Measurements from ENCODE around the gene YAE1. TPM values are rescaled to one million over a fixed set of nuclear protein-coding genes. Genes with fewer than 3 reads are reported as not detected.

The YAE1 gene
- total and polyA plus RNA-seq, 11 donors = 8.4 to 27.7 (median 16.7) TPM

DNA sequence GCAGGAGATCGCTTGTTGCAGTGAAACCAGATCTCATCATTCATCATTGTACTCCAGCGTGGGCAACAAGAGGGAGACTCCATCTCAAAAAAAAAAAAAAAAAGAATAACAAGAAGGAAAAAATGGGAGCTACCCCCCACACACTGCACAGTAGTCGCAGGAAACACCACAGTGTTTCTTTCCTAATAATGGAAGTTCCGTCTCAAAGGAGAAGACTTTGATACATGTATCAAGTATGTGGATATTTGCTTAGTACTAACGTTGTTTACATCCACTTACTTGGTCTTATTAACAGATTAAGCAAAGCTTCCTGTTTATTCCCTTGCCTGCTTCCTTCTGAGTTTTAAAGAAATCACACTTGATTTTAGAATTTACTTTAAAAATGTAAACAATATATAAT, 22.2 kb downstream of the YAE1 start:
- ATAC-seq (no peak), DNase-seq (no peak)
- WGBS, 4 donors = 64 to 70% (median 68%) methylated on average over 5 of the region's 5 CpGs
- Histone ChIP-seq H3K9me3 (no peaks in the 10 kb centered on the region), H3K36me3 (no peaks in the 10 kb centered on the region), H3K27me3 (no peaks in the 10 kb centered on the region), H3K4me3 (no peak overlapping the region), H3K27ac (no peak overlapping the region), H3K4me1 (peaks cover 0 to 28% (median 11%) of the 10 kb centered on the region in 12 donors)
- TF ChIP-seq, protein P1, sequence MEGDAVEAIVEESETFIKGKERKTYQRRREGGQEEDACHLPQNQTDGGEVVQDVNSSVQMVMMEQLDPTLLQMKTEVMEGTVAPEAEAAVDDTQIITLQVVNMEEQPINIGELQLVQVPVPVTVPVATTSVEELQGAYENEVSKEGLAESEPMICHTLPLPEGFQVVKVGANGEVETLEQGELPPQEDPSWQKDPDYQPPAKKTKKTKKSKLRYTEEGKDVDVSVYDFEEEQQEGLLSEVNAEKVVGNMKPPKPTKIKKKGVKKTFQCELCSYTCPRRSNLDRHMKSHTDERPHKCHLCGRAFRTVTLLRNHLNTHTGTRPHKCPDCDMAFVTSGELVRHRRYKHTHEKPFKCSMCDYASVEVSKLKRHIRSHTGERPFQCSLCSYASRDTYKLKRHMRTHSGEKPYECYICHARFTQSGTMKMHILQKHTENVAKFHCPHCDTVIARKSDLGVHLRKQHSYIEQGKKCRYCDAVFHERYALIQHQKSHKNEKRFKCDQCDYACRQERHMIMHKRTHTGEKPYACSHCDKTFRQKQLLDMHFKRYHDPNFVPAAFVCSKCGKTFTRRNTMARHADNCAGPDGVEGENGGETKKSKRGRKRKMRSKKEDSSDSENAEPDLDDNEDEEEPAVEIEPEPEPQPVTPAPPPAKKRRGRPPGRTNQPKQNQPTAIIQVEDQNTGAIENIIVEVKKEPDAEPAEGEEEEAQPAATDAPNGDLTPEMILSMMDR (IDR thresholded peaks at IDR 0.05) = no peak
- no peak for TF ChIP-seq POLR2A (IDR thresholded peaks at IDR 0.05)
- intact Hi-C loops (cut with DNase I) = loop anchor here in 3 of 10 donors (2.0 to 10.0 kb wide), 3 partner anchors 34 to 466 kb away; partner anchors contain the start of gene RALA (in 1 of the 3)

DNA sequence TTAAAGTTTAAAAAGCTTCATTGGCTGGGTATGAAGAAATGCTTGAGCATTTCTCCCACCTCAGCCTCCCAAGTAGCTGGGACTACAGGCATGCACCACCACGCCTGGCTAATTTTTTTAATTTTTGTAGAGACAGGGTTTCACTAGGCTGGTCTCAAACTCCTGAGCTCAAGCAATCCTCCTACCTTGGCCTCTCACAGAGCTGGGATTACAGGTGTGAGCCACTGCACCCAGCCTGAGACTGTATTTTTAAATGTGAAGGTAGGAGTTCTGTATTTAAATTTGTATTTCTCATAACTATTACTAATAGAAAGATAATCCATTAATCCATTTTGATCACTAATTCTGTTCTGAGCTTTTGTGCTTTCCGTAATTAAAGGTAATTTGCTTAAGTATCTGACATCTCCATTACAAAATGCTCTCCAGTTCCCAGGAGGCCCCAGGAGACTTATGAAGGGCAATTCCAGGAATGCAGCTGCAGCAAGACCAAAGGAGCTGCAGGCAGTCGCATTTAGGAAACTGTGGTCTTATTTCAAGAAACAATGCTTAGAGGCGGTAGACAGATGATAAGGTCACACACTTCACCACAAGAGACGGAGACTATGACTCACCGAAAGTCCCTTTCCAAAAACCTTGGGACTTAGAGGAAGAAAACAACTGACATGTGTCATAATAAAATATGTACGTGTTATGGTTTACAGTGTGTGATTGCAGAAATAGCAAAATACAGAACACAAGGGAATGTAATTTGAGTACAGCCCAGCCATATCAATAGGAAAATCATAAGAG, 23.3 kb downstream of the YAE1 start:
- WGBS, 4 donors = 27 to 33% (median 29%) methylated on average over 7 of the region's 7 CpGs
- H3K9me3 ChIP-seq = no peaks in the 10 kb centered on the region
- peak overlapping the region in 2 of 12 donors; percentile 15 to 22 for H3K27ac ChIP-seq
- no peak overlapping the region for H3K4me3 ChIP-seq
- no peaks in the 10 kb centered on the region for H3K36me3 ChIP-seq
- DNase-seq (peak in 2 of 5 donors; percentile 25 to 47), ATAC-seq (peak in 3 of 4 donors; percentile 85 to 93 (median 89))
- no peaks in the 10 kb centered on the region for H3K27me3 ChIP-seq
- peaks cover 0 to 28% (median 11%) of the 10 kb centered on the region in 12 donors for H3K4me1 ChIP-seq
- TF ChIP-seq POLR2A (IDR thresholded peaks at IDR 0.05) = no peak
- intact Hi-C loops (cut with DNase I) = loop anchor here in 3 of 10 donors (2.0 to 10.0 kb wide), 3 partner anchors 33 to 465 kb away; partner anchors contain the start of gene RALA (in 1 of the 3)

DNA sequence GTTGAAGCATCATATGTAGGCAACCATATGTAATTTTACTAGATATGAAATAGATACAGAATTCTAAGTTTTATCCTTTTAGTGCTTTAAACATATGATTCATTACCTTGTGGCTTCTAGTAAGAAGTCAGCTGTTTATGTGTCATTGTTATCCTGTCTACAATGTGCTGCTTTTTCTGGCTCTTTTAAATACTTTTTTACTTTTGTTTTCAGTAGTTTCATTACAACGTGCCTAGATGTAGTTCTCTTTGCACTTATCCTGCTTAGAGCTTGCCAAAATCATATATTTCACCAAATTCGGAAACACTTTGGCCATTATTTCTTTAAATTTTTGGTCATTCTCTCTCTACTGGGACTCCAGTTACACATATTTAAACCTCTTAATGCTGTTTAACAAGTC, 26.4 kb downstream of the YAE1 start:
- Histone ChIP-seq H3K36me3 (no peaks in the 10 kb centered on the region), H3K27ac (peak overlapping the region in 1 of 12 donors; percentile 52), H3K27me3 (no peaks in the 10 kb centered on the region), H3K9me3 (no peaks in the 10 kb centered on the region), H3K4me1 (peaks cover 0 to 31% (median 11%) of the 10 kb centered on the region in 12 donors), H3K4me3 (no peak overlapping the region)
- DNase-seq (no peak), ATAC-seq (no peak)
- TF ChIP-seq, protein P1 (IDR thresholded peaks at IDR 0.05) = no peak
- TF ChIP-seq POLR2A (IDR thresholded peaks at IDR 0.05) = no peak
- whole genome bisulfite sequencing, 4 donors = 21 to 66% (median 48%) methylated on average over 2 of the region's 2 CpGs
- intact Hi-C loops (cut with DNase I) = no loop called here

DNA sequence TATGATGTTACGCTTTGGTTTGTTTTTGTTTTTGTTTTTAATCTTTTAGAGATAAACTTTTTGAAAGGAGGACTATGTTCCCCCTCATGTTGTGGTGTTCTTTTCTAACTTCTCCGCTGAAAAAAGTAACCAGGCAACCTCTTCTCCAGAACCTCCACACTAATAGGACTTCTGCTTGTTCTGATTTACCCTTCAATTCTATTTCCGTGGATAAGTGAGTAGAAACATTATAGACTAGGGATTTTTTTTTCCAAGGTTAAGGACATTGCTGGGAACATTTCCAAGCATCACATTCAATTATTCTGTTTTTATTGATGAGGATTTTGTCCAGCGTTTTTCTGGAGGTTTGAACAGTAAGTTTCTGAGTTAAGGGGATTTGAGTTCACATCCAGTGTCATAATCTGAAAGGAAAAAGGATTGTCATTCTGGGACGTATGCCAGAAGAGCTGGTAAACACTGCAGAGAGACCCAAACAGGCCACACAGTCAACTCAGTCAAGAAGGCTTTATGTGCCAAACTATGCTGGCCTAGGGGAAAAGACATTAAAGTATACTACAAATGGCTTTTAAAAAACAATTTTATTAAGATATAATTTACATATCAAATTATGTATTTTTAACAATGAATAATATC, 28.9 kb downstream of the YAE1 start:
- intact Hi-C loops (cut with DNase I) = no loop called here
- Histone ChIP-seq H3K27ac (no peak overlapping the region), H3K36me3 (no peaks in the 10 kb centered on the region), H3K4me1 (peaks cover 0 to 14% (median 0%) of the 10 kb centered on the region in 12 donors), H3K4me3 (no peak overlapping the region), H3K27me3 (no peaks in the 10 kb centered on the region), H3K9me3 (no peaks in the 10 kb centered on the region)
- WGBS, 4 donors = 46 to 57% (median 56%) methylated on average over 5 of the region's 5 CpGs
- TF ChIP-seq, protein P1 (IDR thresholded peaks at IDR 0.05) = no peak
- TF ChIP-seq POLR2A (IDR thresholded peaks at IDR 0.05) = no peak
- no peak for ATAC-seq
- DNase-seq = no peak
